GM23248 (cell line): Measurements from ENCODE around the gene SYVN1. TPM values are rescaled to one million over a fixed set of nuclear protein-coding genes. Genes with fewer than 3 reads are reported as not detected.

Experiments
- DNase-seq: peaks from one replicate; pipeline ENCODE4 v3.0.0-alpha.2; 2015
- H2AFZ ChIP-seq: fragments of 200-600 bp; sonication (generic); 2 replicates; pipeline ENCODE4 v1.6.1; 2016; ENCODE audit warnings: antibody characterized with exemption
- H3F3A ChIP-seq: fragments of 200-600 bp; sonication (generic); 2 replicates; pipeline ENCODE4 v1.6.1; 2016; ENCODE audit warnings: mild to moderate bottlenecking, antibody characterized with exemption, mixed run types; ENCODE audit not compliant: insufficient read depth
- H3K27ac ChIP-seq: fragments of 200-600 bp; sonication (generic); 2 replicates; pipeline ENCODE4 v1.5.1; 2016; ENCODE audit warnings: mild to moderate bottlenecking
- H3K27me3 ChIP-seq: fragments of 200-600 bp; sonication (generic); replicated peaks from 2 replicates; pipeline ENCODE4 v1.6.1; 2016; ENCODE audit warnings: mild to moderate bottlenecking; ENCODE audit not compliant: insufficient read depth
- H3K36me3 ChIP-seq: fragments of 200-600 bp; sonication (generic); 2 replicates; pipeline ENCODE4 v1.6.1; 2016; ENCODE audit warnings: low read depth, mild to moderate bottlenecking
- H3K4me1 ChIP-seq: fragments of 200-600 bp; sonication (generic); 2 replicates; pipeline ENCODE4 v1.6.1; 2016; ENCODE audit warnings: mild to moderate bottlenecking; ENCODE audit not compliant: insufficient read depth
- H3K4me2 ChIP-seq: fragments of 200-600 bp; sonication (generic); one replicate; pipeline ENCODE4 v1.6.1; 2016; ENCODE audit warnings: mild to moderate bottlenecking; ENCODE audit not compliant: unreplicated experiment
- H3K4me3 ChIP-seq: fragments of 200-600 bp; sonication (generic); 2 replicates; pipeline ENCODE4 v1.5.1; 2016; ENCODE audit warnings: mild to moderate bottlenecking
- H3K79me2 ChIP-seq: fragments of 200-600 bp; sonication (generic); 2 replicates; pipeline ENCODE4 v1.6.1; 2016; ENCODE audit warnings: mild to moderate bottlenecking; ENCODE audit not compliant: insufficient read depth
- H3K9ac ChIP-seq: fragments of 200-600 bp; sonication (generic); 2 replicates; pipeline ENCODE4 v1.6.1; 2016; ENCODE audit warnings: mild to moderate bottlenecking
- H3K9me2 ChIP-seq: fragments of 200-600 bp; sonication (generic); 2 replicates; pipeline ENCODE4 v1.6.1; 2016; ENCODE audit warnings: mixed run types, mild to moderate bottlenecking, moderate library complexity; ENCODE audit not compliant: insufficient read depth
- H3K9me3 ChIP-seq: fragments of 200-600 bp; sonication (generic); one replicate; pipeline ENCODE4 v1.6.1; 2017; ENCODE audit warnings: low read depth
- H4K20me1 ChIP-seq: fragments of 200-600 bp; sonication (generic); 2 replicates; pipeline ENCODE4 v1.6.0; 2016; ENCODE audit not compliant: insufficient read depth
- EZH2 ChIP-seq: fragments of 200-600 bp; sonication (generic); IDR thresholded peaks from 2 replicates; pipeline ENCODE4 v1.6.1; 2018; ENCODE audit warnings: antibody characterized with exemption, mild to moderate bottlenecking; ENCODE audit not compliant: insufficient read depth, poor library complexity, severe bottlenecking
- EZH2phosphoT487 ChIP-seq: fragments of 200-600 bp; sonication (generic); IDR thresholded peaks from 2 replicates; pipeline ENCODE4 v1.6.1; 2018; ENCODE audit warnings: antibody characterized with exemption, moderate library complexity, mild to moderate bottlenecking, low read depth; ENCODE audit not compliant: insufficient read depth
- WGBS, 2 experiments: methylation state at CpG; one replicate each; pipeline ENCODE4 v1.1.6; 2015 to 2017; ENCODE audit warnings: low lambda C conversion rate in 2 of 2, low coverage in 1 of 2; ENCODE audit errors: missing lambda C conversion rate in 2 of 2; 5-methylcytosine and 5-hydroxymethylcytosine counted together
- in situ Hi-C: fragments of 300-500 bp; cut with MboI; formaldehyde crosslinking; loops from 2 replicates; pipeline ENCODE4 v1.15.0; 2020
- polyA plus RNA-seq: library from polyadenylated mRNA; unstranded; fragments of >200 nt; fragmentation: Nextera tagmentation; extraction: Ambion mirVana; gene quantifications from 2 replicates; pipeline ENCODE4 v1.2.1, GENCODE V29; 2016
- total RNA-seq: library from RNA; depleted of rRNA; stranded (reverse); fragments of >200 nt; shearing (Covaris generic); gene quantifications from 2 replicates; pipeline ENCODE4 v1.2.3, GENCODE V29; 2014

SYVN1 gene
- total and polyA plus RNA-seq, 2 experiments from 2014 or later: 21.2 to 29.5 TPM

DNA sequence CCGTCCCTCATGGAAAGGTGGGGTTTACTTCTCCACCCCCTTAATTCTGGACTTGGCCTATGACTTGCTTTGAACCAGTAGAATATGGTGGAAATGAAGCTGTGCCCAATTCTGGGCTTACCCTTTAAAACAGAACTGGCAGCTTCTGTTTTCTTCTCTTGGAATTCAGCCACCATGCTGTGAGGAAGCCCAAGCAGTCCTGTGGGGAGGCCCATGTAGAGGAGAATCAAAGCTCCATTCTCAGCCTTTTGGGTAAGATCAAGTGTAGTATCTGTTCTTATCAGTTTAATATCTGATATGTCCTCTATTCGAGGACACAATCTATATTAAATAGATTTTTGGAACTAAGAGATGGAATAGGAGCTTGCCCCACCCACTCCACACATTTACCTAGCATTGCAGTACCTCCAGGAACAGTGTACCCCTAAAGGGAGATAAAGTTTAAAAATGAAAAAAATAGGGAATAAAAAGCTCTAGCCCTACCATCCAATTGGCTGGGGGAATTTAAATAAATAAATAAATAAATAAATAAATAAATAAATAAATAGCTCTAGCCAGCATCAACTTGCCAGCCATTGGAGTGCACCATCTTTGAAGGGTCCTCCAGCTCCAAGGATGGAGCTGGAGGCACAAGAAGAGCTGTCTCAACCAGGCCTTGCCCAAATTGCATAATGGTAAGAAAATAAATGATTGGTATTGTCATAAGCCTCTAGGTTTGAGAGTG, 13.2 kb upstream of the SYVN1 start:
- H2AFZ ChIP-seq: no peak overlapping the region
- TF ChIP-seq EZH2: no peak
- TF ChIP-seq EZH2phosphoT487: no peak
- H3K9me2 ChIP-seq: no peaks in the 10 kb centered on the region
- in situ Hi-C loops: no loop called here
- H3K4me2 ChIP-seq: no peak overlapping the region
- H4K20me1 ChIP-seq: no peaks in the 10 kb centered on the region
- no peak overlapping the region for H3K27ac ChIP-seq
- H3K4me3 ChIP-seq: no peak overlapping the region
- H3K4me1 ChIP-seq: peaks cover 13% of the 10 kb centered on the region
- DNase-seq: no peak
- H3K36me3 ChIP-seq: no peaks in the 10 kb centered on the region
- peaks cover 21% of the 10 kb centered on the region; the same call in 1 of the 2 replicates for H3F3A ChIP-seq
- H3K27me3 ChIP-seq: no peaks in the 10 kb centered on the region
- whole genome bisulfite sequencing, 2 experiments: 51 to 61% methylated on average over 2 of the region's 2 CpGs
- H3K79me2 ChIP-seq: no peaks in the 10 kb centered on the region
- H3K9me3 ChIP-seq: no peaks in the 10 kb centered on the region
- no peak overlapping the region for H3K9ac ChIP-seq

DNA sequence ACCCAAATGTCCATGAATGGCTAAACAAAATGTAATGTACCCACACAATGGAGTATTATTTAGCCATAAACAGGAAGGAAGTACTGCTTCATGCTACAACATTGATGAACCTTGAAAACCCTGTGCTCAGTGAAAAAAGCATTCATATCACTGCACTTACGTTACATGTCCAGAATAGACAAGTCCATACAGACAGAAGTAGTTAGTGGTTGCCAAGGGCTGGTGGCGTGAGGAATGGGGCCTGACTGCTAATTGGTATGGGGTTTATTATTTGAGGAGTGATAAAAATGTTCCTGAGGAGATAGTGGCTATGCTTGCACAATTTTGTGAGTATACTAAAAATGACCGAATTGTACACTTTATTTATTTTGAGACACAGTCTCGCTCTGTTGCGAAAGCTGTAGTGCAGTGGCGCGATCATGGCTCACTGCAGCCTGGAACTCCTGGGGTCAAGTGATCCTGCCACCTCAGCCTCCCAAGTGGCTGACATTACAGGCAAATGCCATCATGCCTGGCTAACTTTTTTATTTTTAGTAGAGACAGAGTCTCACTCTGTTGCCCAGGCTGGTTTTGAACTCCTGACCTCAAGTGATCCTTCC, 7.7 kb upstream of the SYVN1 start:
- Histone ChIP-seq H3K79me2 (no peaks in the 10 kb centered on the region), H3K9ac (no peak overlapping the region), H3K9me2 (no peaks in the 10 kb centered on the region), H3K27me3 (no peaks in the 10 kb centered on the region), H3K4me1 (no peaks in the 10 kb centered on the region), H2AFZ (no peak overlapping the region), H3K36me3 (no peaks in the 10 kb centered on the region), H3K9me3 (no peaks in the 10 kb centered on the region), H3K4me3 (no peak overlapping the region), H3F3A (no peaks in the 10 kb centered on the region), H3K4me2 (no peak overlapping the region), H3K27ac (no peak overlapping the region), H4K20me1 (no peaks in the 10 kb centered on the region)
- in situ Hi-C loops: no loop called here
- 83 to 85% methylated on average over 7 of the region's 7 CpGs for WGBS, 2 experiments
- DNase-seq: no peak
- no peak for TF ChIP-seq EZH2
- TF ChIP-seq EZH2phosphoT487: no peak

DNA sequence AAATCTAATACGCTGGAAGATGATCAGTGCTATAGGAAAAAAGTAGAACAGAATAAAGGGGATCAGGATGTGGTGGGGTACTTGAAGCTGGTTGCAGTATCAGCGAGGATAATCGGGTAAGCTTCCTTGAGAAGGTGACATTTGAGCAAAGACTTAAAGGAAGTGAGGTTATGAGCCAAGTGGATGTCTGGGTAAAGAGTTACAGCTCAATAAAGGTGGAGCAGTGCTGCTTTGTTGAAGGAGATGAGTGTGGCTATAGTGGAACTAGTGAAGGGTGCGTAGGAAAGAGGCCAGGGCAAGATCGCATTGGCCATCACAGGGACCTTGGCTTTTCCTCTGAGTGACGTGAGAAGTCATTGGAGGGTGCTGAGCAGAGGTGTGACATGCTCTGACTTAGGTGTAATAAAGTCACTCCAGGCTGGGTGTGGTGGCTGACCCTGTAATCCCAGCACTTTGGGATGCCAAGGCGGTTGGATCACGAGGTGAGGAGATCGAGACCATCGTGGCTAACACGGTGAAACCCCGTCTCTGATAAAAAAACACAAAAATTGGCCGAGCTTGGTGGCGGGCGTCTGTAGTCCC, 2.3 kb upstream of the SYVN1 start:
- in situ Hi-C loops: no loop called here
- no peak overlapping the region for H3K9ac ChIP-seq
- no peak for DNase-seq
- H3K9me3 ChIP-seq: no peaks in the 10 kb centered on the region
- no peaks in the 10 kb centered on the region for H3K9me2 ChIP-seq
- H3K4me1 ChIP-seq: peaks cover 8% of the 10 kb centered on the region
- H3K4me3 ChIP-seq: no peak overlapping the region
- no peaks in the 10 kb centered on the region for H3F3A ChIP-seq
- H3K27ac ChIP-seq: no peak overlapping the region
- 86 to 87% methylated on average over 15 of the region's 15 CpGs for WGBS, 2 experiments
- H2AFZ ChIP-seq: no peak overlapping the region
- no peak overlapping the region for H3K4me2 ChIP-seq
- 0 out of 2 replicates have a peak, but pooled peaks cover 4% of the 10 kb centered on the region for H3K36me3 ChIP-seq
- H3K27me3 ChIP-seq: no peaks in the 10 kb centered on the region
- TF ChIP-seq EZH2phosphoT487: no peak
- TF ChIP-seq EZH2: no peak
- H4K20me1 ChIP-seq: no peaks in the 10 kb centered on the region
- peaks cover 28% of the 10 kb centered on the region for H3K79me2 ChIP-seq

DNA sequence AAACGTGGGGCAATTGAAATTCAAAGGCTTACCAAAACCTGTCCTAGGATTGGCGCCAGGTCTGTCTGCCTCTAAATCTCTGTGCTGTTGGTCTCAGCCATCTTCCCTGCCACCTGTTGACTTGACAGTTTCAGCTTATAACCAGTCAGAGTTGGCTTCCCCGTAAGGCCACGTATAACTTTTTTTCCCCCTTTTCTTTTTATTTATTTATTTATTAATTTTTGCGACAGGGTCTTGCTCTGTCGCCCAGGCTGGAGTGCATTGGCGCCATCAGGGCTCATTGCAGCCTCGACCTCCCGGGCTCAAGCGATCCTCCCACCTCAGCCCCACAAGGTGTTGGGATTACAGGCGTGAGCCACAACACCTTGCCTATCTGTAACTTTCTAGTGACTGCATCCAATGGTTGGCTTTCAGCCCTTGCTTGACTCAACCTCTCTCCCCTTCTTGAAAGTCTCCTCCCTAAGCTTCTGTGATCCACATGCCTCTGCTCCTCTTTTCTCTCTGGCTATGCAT, 1.4 kb upstream of the SYVN1 start:
- Histone ChIP-seq H3K4me1 (peaks cover 8% of the 10 kb centered on the region), H3K27me3 (no peaks in the 10 kb centered on the region), H3K79me2 (peaks cover 37% of the 10 kb centered on the region), H3K9ac (peak overlapping the region; percentile 98), H3K4me3 (peak overlapping the region; percentile 84), H3F3A (no peaks in the 10 kb centered on the region), H3K4me2 (peak overlapping the region; percentile 82), H3K9me2 (no peaks in the 10 kb centered on the region), H4K20me1 (no peaks in the 10 kb centered on the region), H2AFZ (peak overlapping the region; percentile 82), H3K36me3 (0 out of 2 replicates have a peak, but pooled peaks cover 4% of the 10 kb centered on the region), H3K9me3 (no peaks in the 10 kb centered on the region), H3K27ac (peak overlapping the region; percentile 98; the same call in 1 of the 2 replicates)
- DNase-seq: no peak
- in situ Hi-C loops: no loop called here
- WGBS, 2 experiments: 49 to 53% methylated on average over 11 of the region's 11 CpGs
- no peak for TF ChIP-seq EZH2phosphoT487
